PC-9 (cell line): ENCODE results near the gene PHAF1. TPM values are rescaled to one million over a fixed set of nuclear protein-coding genes. Genes with fewer than 3 reads are reported as not detected.

Source experiments
- BruUV-seq: library from RNA; stranded (reverse); fragments of 400-500 nt; replicated peaks from 2 replicates; lab custom pipeline; 2021; lab: Mats Ljungman, UMichigan
- CTCF ChIA-PET: fragments of 300-600 bp; sonication (Branson Sonifier 250); formaldehyde crosslinking; loops from one replicate; lab custom pipeline; 2022; ENCODE audit warnings: antibody characterized with exemption; lab: Charles Lee
- POLR2A ChIA-PET: fragments of 300-600 bp; sonication (Branson Sonifier 250); formaldehyde crosslinking; loops from one replicate; lab custom pipeline; 2022; ENCODE audit warnings: antibody characterized with exemption; ENCODE audit not compliant: unreplicated experiment; lab: Charles Lee
- DNase-seq, 2 experiments: peaks; one replicate each; pipeline versions ENCODE4 v3.0.0 to v3.0.0-alpha.2; 2015 to 2022; ENCODE audit warnings: mixed read lengths in 1 of 2
- H2AFZ ChIP-seq: fragments of 200-600 bp; sonication (generic); 2 replicates; pipeline ENCODE4 v1.8.1; 2017; ENCODE audit warnings: antibody characterized with exemption
- H3F3A ChIP-seq: fragments of 200-600 bp; sonication (generic); 2 replicates; pipeline ENCODE4 v1.8.1; 2017; ENCODE audit warnings: antibody characterized with exemption, mild to moderate bottlenecking, low read depth; ENCODE audit not compliant: insufficient read depth
- H3K27ac ChIP-seq: fragments of 200-600 bp; sonication (generic); 2 replicates; pipeline ENCODE4 v1.6.1; 2016; ENCODE audit warnings: mixed run types
- H3K27me3 ChIP-seq: fragments of 200-600 bp; sonication (generic); 2 replicates; pipeline ENCODE4 v1.6.1; 2016; ENCODE audit warnings: low read depth, mixed run types; ENCODE audit not compliant: insufficient read depth
- H3K36me3 ChIP-seq: fragments of 200-600 bp; sonication (generic); 2 replicates; pipeline ENCODE4 v1.6.1; 2016; ENCODE audit warnings: low read depth, mixed run types
- H3K4me1 ChIP-seq: fragments of 200-600 bp; sonication (generic); replicated peaks from 2 replicates; pipeline ENCODE4 v1.6.1; 2016; ENCODE audit warnings: mixed run types; ENCODE audit not compliant: insufficient read depth
- H3K4me2 ChIP-seq: fragments of 200-600 bp; sonication (generic); 2 replicates; pipeline ENCODE4 v1.6.1; 2017; ENCODE audit warnings: mixed run types
- H3K4me3 ChIP-seq: fragments of 200-600 bp; sonication (generic); 2 replicates; pipeline ENCODE4 v1.6.1; 2016; ENCODE audit warnings: mixed run types
- H3K79me2 ChIP-seq: fragments of 200-600 bp; sonication (generic); 2 replicates; pipeline ENCODE4 v1.6.1; 2017; ENCODE audit warnings: low read depth, mixed run types
- H3K9me2 ChIP-seq: fragments of 200-600 bp; sonication (generic); 2 replicates; pipeline ENCODE4 v1.8.1; 2017; ENCODE audit warnings: mild to moderate bottlenecking; ENCODE audit not compliant: insufficient read depth
- H3K9me3 ChIP-seq: fragments of 200-600 bp; sonication (generic); 2 replicates; pipeline ENCODE4 v1.8.1; 2016; ENCODE audit warnings: low read depth; ENCODE audit not compliant: insufficient read depth
- H4K20me1 ChIP-seq: fragments of 200-600 bp; sonication (generic); 2 replicates; pipeline ENCODE4 v1.8.1; 2017; ENCODE audit not compliant: insufficient read depth
- EZH2 ChIP-seq: fragments of 200-600 bp; sonication (generic); IDR thresholded peaks from 2 replicates; pipeline ENCODE4 v1.8.0; 2017; ENCODE audit warnings: antibody characterized with exemption, low read depth
- intact Hi-C: fragments of 100-400 bp; cut with micrococcal nuclease; formaldehyde crosslinking; loops from one replicate; pipeline ENCODE4 v1.10.0; 2022; ENCODE audit not compliant: unreplicated experiment
- total RNA-seq: library from RNA; stranded (reverse); gene quantifications from 2 replicates; pipeline ENCODE4 v1.2.3, GENCODE V29; 2021
- TF ChIP-seq, protein P1 (sequence below): fragments of 200-600 bp; sonication (generic); conservative IDR thresholded peaks from 2 replicates; pipeline ENCODE4 v1.6.1; 2017; ENCODE audit warnings: mixed run types, antibody characterized with exemption, mild to moderate bottlenecking, moderate library complexity

PHAF1 gene
- total RNA-seq, 1 experiment from 2014 or later: 19.5 TPM

DNA sequence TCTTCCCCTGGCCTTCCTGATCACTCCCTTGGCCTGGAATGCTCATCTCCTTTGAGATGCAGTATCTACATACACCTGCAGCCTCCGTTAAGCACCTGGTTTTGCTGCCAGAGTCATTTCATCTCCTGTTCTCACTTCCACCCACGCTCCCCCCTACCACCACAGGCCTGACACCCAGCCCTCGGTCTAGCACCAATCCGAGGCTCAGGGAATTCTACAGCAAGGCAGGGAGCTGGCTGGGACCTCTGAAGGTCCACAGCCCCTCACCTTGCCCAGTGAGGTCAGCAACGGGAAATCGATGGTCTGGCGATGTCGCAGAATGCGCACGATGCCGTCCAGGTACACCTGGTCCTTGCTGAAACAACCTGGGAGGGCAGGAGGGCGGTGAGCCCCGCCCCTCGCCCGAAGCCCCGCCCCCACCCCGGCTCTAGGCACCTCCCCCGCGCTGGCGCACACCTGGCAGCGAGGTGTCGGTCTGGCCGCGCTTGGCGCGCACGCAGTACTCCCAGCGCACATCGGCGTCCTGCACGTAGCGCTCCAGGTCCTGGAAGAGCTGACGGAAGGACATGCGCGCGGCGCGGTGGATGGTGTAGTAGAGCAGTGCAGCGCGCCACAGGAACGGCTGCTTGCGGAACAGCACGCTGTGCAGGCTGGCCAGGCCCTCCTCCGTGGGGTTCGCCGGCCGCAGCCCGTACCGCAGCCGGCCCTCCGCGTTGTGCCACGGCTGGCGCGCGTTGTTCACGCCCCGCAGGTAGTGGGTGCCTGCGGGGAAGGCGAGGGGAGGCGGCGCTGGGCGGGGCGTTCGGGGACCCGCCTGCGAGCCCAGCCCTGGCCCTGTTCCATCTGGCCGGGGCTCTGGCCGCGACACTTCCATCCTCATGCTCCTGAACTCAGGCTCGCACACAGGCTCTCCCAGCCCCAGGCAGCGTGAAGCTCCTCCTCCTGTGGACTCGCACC, 68.3 kb downstream of the PHAF1 start:
- Histone ChIP-seq H3K27ac (peak overlapping the region; percentile 48), H4K20me1 (no peaks in the 10 kb centered on the region), H3K79me2 (peaks cover 15% of the 10 kb centered on the region), H3K27me3 (no peaks in the 10 kb centered on the region), H3K4me3 (peak overlapping the region; percentile 72), H3K9me2 (no peaks in the 10 kb centered on the region), H2AFZ (peak overlapping the region; percentile 75; the same call in 1 of the 2 replicates), H3K4me2 (peak overlapping the region; percentile 92), H3K4me1 (peaks cover 46% of the 10 kb centered on the region), H3K36me3 (no peaks in the 10 kb centered on the region), H3F3A (peaks cover 50% of the 10 kb centered on the region), H3K9me3 (no peaks in the 10 kb centered on the region)
- TF ChIP-seq, protein P1, sequence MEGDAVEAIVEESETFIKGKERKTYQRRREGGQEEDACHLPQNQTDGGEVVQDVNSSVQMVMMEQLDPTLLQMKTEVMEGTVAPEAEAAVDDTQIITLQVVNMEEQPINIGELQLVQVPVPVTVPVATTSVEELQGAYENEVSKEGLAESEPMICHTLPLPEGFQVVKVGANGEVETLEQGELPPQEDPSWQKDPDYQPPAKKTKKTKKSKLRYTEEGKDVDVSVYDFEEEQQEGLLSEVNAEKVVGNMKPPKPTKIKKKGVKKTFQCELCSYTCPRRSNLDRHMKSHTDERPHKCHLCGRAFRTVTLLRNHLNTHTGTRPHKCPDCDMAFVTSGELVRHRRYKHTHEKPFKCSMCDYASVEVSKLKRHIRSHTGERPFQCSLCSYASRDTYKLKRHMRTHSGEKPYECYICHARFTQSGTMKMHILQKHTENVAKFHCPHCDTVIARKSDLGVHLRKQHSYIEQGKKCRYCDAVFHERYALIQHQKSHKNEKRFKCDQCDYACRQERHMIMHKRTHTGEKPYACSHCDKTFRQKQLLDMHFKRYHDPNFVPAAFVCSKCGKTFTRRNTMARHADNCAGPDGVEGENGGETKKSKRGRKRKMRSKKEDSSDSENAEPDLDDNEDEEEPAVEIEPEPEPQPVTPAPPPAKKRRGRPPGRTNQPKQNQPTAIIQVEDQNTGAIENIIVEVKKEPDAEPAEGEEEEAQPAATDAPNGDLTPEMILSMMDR: no peak
- TF ChIP-seq EZH2: no peak
- peak; percentile 92 for DNase-seq
- CTCF ChIA-PET: interaction anchor here (0.6 kb wide), 1 partner anchor 15 kb away, joined by 8 read pairs; no protein-coding TSS in a partner anchor
- POLR2A ChIA-PET: interaction anchor here (0.8 to 1.0 kb wide), 3 partner anchors 9 to 68 kb away, joined by 3 to 16 read pairs (median 5); no protein-coding TSS in a partner anchor
- BruUV-seq: no TSS peak
- intact Hi-C loops: no loop called here

DNA sequence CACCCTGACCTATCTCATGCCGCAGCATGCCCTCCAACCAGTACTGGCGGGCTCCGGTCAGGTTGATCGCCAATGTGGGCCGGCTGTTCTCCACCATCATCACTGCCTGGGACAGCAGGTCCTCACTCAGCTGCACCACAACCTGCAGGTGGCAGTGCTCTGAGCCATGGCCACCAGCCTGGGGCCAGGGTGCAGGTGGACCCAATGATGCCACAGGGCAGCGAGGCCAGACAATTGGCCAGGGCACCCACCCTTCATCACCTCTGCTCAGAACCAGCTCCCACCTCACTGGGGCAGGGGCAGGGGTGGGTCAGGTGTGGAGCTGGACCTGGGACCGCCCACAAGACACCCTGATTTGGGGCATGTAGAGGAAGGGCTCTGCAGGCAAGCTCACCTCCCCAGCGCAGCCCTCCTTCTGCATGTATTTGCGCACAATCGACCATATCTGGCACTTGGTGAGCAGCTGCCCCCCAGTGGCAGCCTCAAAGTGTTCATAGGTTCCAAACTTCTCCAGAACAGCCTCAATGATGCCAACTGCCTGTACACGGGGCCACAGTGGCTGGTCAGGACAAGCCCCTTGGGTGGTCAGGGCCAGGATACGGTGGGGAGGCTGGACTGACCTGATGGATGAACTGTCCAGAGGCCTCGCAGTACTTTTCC, 69.8 kb downstream of the PHAF1 start:
- Histone ChIP-seq H3K4me3 (no peak overlapping the region), H4K20me1 (no peaks in the 10 kb centered on the region), H3K27me3 (no peaks in the 10 kb centered on the region), H2AFZ (no peak overlapping the region), H3K36me3 (no peaks in the 10 kb centered on the region), H3K9me2 (no peaks in the 10 kb centered on the region), H3K79me2 (peaks cover 16% of the 10 kb centered on the region), H3K27ac (no peak overlapping the region), H3K4me2 (peak overlapping the region; percentile 92), H3K9me3 (no peaks in the 10 kb centered on the region), H3K4me1 (peaks cover 44% of the 10 kb centered on the region), H3F3A (peaks cover 40% of the 10 kb centered on the region)
- intact Hi-C loops: no loop called here
- CTCF ChIA-PET: no interaction called here
- no TSS peak for BruUV-seq
- TF ChIP-seq, protein P1: no peak; the same call in 1 of the 2 replicates
- TF ChIP-seq EZH2: no peak
- DNase-seq: no peak
- POLR2A ChIA-PET: interaction anchor here (0.6 kb wide), 1 partner anchor 9 kb away, joined by 4 read pairs; no protein-coding TSS in a partner anchor

- H3K9me3 ChIP-seq: no peaks in the 10 kb centered on the region
- BruUV-seq: no TSS peak
These were observed 70.4 kb downstream of the PHAF1 start for GRCh38 chr16:67180166-67180565.

More at GRCh38 chr16:67180166-67180565, 70.4 kb downstream of the PHAF1 start:
- DNase-seq: no peak
- Histone ChIP-seq H3K36me3 (no peaks in the 10 kb centered on the region), H4K20me1 (no peaks in the 10 kb centered on the region), H3K4me3 (no peak overlapping the region), H3K27me3 (no peaks in the 10 kb centered on the region), H2AFZ (no peak overlapping the region), H3K4me1 (peaks cover 44% of the 10 kb centered on the region), H3K27ac (no peak overlapping the region), H3K79me2 (peaks cover 16% of the 10 kb centered on the region), H3K4me2 (no peak overlapping the region), H3F3A (peaks cover 38% of the 10 kb centered on the region), H3K9me2 (no peaks in the 10 kb centered on the region)
- intact Hi-C loops: no loop called here
- TF ChIP-seq EZH2: no peak
- POLR2A ChIA-PET: no interaction called here
- CTCF ChIA-PET: no interaction called here
